GM12891 (cell line): Measurements from ENCODE around the gene LAYN.

Experiments used
- POLR2A ChIP-seq: IDR thresholded peaks from 2 replicates; pipeline ENCODE4 v1.6.1; 2011; ENCODE audit warnings: low read depth, low read length, control low read depth
- POLR2AphosphoS5 ChIP-seq: IDR thresholded peaks from 2 replicates; pipeline ENCODE4 v1.6.1; 2011; ENCODE audit warnings: low read depth, low read length, control low read depth
- POU2F2 ChIP-seq: IDR thresholded peaks from 2 replicates; pipeline ENCODE4 v1.6.1; 2011; ENCODE audit warnings: low read depth, mild to moderate bottlenecking, control low read depth, low read length, moderate library complexity
- TAF1 ChIP-seq: IDR thresholded peaks from 2 replicates; pipeline ENCODE4 v1.6.1; 2011; ENCODE audit warnings: low read depth, low read length, control low read depth

DNA sequence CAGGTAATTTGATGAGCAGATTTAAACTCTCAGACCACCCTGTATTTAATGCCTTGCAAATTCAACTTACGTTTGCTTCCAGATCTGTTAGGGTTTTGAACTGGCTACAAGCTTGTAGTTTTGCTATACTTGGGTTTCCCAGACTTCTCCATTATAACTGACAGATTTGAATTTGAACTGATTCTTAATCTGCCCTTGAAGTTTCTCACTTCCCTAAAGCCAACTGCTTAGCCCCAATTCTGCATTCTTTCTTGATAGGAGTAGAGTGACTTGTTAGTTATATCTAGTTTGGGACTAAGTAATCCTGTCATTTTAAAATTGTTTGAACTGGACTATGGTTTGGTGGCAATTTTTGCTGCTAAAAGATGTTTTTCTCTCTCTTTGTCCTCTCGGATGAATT is 9.7 kb downstream of the LAYN start:
- TF ChIP-seq POLR2AphosphoS5 = no peak
- TF ChIP-seq TAF1 = no peak
- TF ChIP-seq POLR2A = no peak
- no peak for TF ChIP-seq POU2F2
